ENCODE data around the gene AK9. TPM values are rescaled to one million over a fixed set of nuclear protein-coding genes. Genes with fewer than 3 reads are reported as not detected.
A peak's percentile ranks its signal among the peaks of the same experiment; 100 is the strongest.

Gene AK9
- total RNA-seq, 1 donor from 2014 or later = 4.5 TPM

DNA sequence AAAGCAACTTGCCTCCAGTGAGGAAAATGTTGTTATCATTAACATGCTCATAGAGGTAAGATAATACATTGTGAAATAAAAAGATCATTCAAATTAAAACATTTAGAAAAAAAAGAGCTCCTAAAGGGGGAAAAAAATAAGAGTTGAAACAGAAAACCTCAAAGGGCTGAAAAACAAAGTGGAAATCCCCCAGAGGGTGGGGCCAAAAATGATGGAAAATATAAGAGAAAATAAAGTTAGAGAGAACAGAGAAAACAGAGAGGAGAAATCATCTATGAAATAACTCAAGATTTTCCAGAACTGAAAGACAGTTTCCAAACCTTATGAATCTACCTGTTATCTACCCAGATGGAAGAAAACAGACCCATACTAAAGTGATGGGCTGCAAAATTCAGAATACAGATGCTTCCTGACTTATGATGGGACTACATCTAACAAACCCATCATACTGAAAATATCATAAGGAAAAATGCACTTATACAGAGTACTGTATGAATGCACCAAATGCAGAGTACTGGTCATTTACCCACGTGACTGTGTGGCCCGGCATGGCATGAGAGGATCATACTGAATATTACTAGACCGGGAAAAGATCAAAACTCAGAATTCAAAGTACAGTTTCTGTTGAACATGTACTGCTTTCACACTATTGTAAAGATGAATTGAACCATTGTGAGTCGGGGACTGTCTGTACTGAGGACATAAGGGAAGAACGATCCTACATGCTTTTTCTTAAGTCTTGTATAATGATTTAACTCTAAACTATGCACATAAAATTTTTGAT is 212.0 kb downstream of the AK9 start:
- DNase-seq (ENCODE audit: low read depth) = no peak
- TF ChIP-seq, protein P1, sequence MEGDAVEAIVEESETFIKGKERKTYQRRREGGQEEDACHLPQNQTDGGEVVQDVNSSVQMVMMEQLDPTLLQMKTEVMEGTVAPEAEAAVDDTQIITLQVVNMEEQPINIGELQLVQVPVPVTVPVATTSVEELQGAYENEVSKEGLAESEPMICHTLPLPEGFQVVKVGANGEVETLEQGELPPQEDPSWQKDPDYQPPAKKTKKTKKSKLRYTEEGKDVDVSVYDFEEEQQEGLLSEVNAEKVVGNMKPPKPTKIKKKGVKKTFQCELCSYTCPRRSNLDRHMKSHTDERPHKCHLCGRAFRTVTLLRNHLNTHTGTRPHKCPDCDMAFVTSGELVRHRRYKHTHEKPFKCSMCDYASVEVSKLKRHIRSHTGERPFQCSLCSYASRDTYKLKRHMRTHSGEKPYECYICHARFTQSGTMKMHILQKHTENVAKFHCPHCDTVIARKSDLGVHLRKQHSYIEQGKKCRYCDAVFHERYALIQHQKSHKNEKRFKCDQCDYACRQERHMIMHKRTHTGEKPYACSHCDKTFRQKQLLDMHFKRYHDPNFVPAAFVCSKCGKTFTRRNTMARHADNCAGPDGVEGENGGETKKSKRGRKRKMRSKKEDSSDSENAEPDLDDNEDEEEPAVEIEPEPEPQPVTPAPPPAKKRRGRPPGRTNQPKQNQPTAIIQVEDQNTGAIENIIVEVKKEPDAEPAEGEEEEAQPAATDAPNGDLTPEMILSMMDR (conservative IDR thresholded peaks at IDR 0.05; ENCODE audit: low read depth, low read length) = no peak
- peak overlapping the region; percentile 31 for H3K4me3 ChIP-seq (ENCODE audit: low read depth, low read length)

GRCh38 chr6:109478222-109478805 is 212.7 kb downstream of the AK9 start:
- H3K4me3 ChIP-seq (ENCODE audit: low read depth, low read length) = peak overlapping the region; percentile 31
- TF ChIP-seq, protein P1 (conservative IDR thresholded peaks at IDR 0.05; ENCODE audit: low read depth, low read length) = no peak
- DNase-seq (ENCODE audit: low read depth) = no peak

DNA sequence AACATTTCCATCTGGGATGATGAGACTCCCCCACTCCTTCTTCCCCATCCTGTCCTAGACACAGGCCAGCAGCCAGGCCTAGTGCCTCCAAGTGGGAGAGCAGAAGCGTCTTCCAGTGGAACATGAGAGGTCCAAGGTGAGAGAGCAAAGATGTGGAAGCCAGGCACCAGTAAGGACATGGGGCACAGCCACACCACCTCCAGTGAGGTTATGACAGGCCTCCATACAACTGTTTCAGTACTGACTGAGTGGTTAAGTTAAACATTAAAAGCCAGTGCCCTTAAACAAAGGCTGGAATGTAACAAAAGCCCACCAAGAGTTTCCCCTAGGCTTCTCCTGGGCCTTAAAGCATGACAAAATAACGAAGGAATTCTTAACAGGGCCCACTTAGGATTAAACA is 213.3 kb downstream of the AK9 start:
- TF ChIP-seq, protein P1 (conservative IDR thresholded peaks at IDR 0.05; ENCODE audit: low read depth, low read length) = no peak
- H3K4me3 ChIP-seq (ENCODE audit: low read depth, low read length) = peak overlapping the region; percentile 5
- no peak for DNase-seq (ENCODE audit: low read depth)

DNA sequence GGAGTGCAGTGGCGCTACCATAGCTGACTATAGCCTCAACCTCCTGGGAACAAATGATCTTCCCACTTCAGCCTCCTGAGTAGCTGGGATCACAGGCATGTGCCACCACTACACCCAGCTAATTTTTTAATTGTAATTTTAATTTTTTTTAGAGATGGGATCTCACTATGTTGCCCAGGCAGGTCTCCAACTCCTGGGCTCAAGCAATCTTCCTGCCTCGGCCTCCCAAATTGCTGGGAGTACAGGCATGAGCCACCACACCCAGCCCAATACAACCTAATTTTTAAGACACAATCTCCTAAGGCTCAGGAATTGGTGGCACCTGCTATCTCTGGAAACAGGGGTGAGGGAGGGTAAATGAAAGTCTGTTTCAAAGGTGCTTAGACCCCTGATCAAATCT is 213.8 kb downstream of the AK9 start:
- no peak overlapping the region for H3K4me3 ChIP-seq (ENCODE audit: low read depth, low read length)
- DNase-seq (ENCODE audit: low read depth) = no peak
- TF ChIP-seq, protein P1 (conservative IDR thresholded peaks at IDR 0.05; ENCODE audit: low read depth, low read length) = no peak

DNA sequence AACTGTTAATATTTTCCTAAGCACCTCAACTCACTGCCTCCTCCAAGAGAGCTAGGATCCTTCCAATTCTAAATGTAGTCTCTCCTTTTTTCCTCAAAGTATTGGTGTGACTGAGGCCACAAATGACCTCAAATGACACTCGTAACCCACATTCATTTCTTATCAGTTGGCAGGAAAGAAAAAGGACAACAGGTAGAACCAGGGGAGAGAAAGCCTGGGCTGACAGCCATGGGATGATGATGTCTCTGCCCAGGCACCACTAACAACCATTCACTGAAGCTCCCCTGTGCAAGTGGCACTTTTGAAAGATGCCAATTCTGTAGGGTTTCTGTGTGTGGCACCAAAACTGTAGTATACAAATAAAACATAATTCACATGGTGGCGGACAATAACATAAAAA is 215.4 kb downstream of the AK9 start:
- H3K4me3 ChIP-seq (ENCODE audit: low read depth, low read length) = no peak overlapping the region
- DNase-seq (ENCODE audit: low read depth) = no peak
- TF ChIP-seq, protein P1 (conservative IDR thresholded peaks at IDR 0.05; ENCODE audit: low read depth, low read length) = no peak

DNA sequence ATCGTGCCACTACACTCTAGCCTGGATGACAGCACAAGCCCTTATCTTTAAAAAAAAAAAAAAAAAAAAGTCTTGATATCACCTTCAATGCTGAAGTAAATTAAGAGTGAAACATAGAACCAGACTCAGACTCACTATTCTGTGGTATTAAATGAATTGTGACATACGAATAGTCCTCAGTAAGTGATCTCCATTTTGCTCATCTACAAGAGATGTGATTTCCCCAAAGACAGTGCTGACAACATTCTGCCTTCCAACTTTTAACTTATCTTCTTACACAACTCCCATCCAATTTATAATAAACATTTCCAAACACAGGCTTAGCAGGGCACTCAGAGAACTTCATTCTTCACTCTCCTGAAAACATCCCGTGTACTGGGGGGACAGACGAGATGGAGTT is 216.0 kb downstream of the AK9 start:
- no peak overlapping the region for H3K4me3 ChIP-seq (ENCODE audit: low read depth, low read length)
- no peak for DNase-seq (ENCODE audit: low read depth)
- TF ChIP-seq, protein P1 (conservative IDR thresholded peaks at IDR 0.05; ENCODE audit: low read depth, low read length) = no peak

- TF ChIP-seq, protein P1 (conservative IDR thresholded peaks at IDR 0.05; ENCODE audit: low read depth, low read length) = no peak
- H3K4me3 ChIP-seq (ENCODE audit: low read depth, low read length) = no peak overlapping the region
- DNase-seq (ENCODE audit: low read depth) = no peak
These were observed 217.9 kb downstream of the AK9 start for GRCh38 chr6:109473120-109473519.

Measured in epithelial cell of proximal tubule (primary cell).